Activated T-cell treated with anti-CD3 and anti-CD28 coated beads for 48 hours (primary cell): ENCODE measurements around the gene GRB2.

ENCODE experiments used
- DNase-seq: peaks from one replicate; pipeline ENCODE4 v3.0.0-alpha.2; 2020; ENCODE audit warnings: low read depth

GRB2 gene

DNA sequence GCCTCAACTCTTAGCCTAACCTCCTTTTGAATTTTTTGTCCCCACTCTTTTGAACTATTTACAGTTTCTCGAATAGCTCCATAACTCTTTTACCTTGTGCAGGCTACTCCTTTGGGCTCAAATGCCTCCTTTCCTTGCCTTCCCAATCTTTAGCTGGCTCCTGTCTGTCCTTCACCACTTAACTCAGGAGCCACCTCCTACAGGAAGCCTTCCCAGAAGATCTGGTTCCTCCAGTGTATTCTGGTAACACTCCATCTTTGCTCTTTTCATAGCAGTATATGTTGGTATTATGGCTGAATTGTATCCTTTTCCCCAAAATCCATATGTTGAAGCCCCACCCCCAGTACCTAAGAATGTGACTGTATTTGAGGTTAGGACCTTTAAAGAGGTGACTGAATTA, 9.0 kb upstream of the GRB2 start:
- DNase-seq: no peak

- peak; percentile 62 for DNase-seq
Observed at GRCh38 chr17:75412455-75413317, 7.2 kb upstream of the GRB2 start.

DNA sequence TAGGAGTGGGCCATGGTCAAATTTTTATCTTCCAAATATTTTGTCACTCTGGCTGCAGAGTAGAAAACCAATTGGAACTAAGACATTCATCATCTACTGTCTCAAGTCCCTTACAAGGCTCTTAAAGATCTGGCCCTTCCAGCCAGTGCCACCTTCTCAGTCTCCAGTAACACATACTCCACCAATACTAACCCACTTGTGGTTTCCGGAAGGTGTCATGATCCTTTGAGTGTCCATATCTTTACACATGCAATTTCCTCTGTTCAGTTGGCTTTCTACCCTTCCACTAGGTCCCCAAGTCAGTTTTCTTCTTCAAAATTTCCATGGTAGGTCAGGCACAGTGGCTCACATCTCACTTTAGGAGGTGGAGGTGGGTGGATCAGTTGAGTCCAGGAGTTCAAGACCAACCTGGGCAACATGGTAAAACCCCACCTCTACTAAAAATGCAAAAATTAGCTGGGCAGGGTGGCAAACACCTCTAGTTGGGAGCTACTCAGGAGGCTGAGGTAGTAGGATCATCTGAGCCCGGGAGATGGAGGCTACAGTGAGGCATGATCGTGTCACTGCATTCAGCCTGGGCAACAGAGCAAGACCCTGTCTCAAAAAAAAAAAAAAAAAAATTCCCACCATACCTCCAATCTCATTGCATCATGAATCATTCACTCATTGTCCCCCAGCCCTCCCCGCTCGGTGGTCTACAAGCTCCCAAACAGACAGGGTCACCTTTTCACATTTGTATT, 6.0 kb upstream of the GRB2 start:
- no peak for DNase-seq

- no peak for DNase-seq
Observed at GRCh38 chr17:75410141-75410540, 4.7 kb upstream of the GRB2 start.

DNA sequence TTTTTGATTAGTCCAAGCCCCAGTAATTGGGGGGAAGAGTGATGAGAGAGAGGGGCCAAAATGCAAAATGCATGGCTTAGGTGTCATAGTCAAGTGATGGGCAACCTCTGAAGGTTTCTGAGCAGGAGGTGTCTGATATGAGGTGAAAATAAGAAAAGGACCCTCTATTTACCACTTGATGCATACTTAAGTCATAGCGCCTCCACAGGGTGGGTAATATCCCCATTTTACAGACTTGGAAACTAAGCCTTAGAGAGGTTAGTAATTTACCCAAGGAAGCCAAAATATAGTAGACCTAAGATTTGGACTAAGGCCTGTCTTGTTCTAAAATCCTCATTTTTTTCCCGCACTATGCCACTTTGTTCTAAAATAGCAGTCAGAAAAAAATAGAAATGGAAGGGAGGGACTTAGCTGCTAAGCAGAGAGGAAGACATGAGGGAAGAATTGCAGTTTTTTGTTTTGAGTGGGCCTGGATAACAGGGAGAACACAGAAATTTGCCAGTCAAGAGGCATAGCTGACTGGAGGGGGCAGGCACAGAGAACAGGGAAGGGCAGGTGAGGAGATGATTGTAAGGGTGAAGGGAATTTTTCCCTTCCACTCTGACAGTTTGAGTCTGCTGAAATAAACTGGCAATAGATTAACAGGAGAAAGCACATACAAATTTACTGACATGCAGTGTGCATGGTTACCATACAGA, 2.3 kb upstream of the GRB2 start:
- no peak for DNase-seq

- no peak for DNase-seq
Observed at GRCh38 chr17:75406222-75406615, 741 bp upstream of the GRB2 start.

- peak; percentile 59 for DNase-seq
Observed at GRCh38 chr17:75404731-75405364, 630 bp downstream of the GRB2 start.

DNA sequence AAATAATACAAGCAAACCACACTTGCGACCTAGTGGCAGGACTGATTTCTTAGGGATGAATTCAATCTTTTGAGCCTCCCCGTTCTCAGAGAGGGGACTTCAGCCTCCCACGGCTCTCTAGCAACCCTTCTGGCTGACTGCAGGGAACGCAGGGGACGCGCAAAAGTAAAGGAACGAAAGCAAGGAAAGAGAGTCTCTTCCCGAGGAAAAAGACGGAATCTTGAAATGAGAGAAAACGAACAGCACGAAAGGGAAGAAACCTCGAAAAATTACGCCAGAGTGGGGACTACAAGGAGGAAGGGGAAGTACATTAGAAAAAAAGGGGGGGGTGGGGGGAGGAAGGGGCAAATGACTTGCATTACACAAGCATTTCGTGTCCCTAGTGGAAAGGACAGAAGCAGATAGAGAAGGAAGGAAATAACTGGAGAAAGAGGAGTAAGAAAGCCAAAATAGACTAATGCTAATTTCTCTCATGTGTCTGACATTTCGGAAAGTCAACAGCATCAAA, 1.2 kb downstream of the GRB2 start:
- peak; percentile 36 for DNase-seq

GRCh38 chr17:75403131-75403530, 2.3 kb downstream of the GRB2 start:
- DNase-seq: no peak

GRCh38 chr17:75402026-75402425, 3.5 kb downstream of the GRB2 start:
- no peak for DNase-seq

- DNase-seq: no peak
Observed at GRCh38 chr17:75400326-75400939, 5.0 kb downstream of the GRB2 start.

GRCh38 chr17:75398279-75398678, 7.2 kb downstream of the GRB2 start:
- no peak for DNase-seq

GRCh38 chr17:75397217-75397616, 8.3 kb downstream of the GRB2 start:
- DNase-seq: no peak

DNA sequence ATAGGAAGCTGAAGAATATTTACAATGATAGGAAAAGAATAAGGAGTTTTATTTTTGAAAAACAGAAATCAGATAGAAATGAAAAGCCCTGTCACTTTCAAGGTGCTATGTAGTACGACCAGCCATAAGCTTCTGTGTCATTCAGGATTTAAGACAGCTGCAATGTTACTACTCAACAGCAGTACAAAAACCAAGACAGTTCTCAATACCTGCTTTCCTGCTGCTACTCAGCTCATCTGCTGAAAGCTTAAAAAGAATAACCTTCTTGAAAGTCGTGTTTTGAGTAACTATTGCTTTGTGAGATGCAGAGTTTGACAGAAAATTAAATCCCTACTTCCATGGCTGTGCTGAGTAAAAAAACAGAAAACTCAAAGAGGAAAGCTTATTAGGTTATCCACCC, 8.7 kb downstream of the GRB2 start:
- DNase-seq: no peak

DNA sequence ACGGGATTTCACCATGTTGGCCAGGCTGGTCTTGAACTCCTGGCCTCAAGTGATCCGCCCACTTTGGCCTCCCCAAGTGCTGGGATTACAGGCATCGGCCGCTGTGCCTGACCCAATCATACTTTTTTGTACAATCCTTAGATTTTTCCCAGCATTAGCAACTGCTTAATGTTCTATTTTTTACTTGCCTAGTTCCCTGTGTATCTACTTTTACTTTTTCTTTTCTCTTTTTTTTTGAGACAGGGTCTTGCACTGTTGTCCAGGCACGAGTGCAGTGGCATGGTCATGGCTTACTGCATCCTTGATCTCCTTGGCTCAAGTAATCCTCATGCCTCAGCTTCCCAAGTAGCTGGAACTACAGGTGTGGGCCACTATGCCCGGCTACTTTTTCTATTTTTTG, 9.5 kb downstream of the GRB2 start:
- DNase-seq: no peak

- DNase-seq: no peak
Observed at GRCh38 chr17:75394332-75394918, 11.1 kb downstream of the GRB2 start.

DNA sequence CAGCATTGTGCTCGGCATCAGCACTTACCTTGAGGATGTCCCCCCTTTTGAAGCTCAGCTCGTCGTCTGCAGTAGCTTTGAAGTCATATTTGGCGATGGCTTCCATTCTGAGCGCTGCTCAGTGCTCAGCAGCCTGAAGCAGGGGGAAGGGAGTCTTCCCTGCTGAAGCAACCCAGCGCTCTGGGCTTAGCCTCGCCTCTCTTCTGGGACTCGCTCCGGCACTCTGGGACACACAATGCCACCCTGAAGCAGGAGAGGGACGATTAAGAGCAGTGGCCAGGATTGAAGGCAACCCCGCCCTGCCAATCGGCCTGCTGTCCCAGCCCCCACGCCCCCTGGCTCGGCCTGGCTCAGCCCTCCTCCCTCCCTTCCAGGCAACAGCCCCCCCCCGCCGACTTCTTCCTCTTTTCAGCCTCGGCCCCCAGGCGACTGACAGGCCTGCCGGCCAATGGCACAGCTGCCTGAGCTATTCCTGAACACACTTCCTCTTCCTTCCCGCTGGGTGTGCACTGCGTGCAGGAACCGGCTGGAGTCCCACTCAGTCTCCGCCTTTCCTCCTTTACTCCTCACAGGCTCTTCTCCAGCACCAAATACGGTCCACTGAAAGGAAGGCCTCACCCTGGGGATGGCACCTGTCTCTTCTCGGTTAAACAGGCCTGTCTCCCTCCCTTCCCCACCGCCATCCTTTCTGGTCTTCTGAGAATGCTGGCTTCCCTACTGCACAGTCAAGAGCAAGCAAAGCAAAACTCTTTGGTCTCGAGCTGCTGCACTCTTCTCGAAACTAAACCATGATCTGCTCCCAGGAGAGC, 11.8 kb downstream of the GRB2 start:
- DNase-seq: peak; percentile 77

GRCh38 chr17:75392559-75392958, 12.9 kb downstream of the GRB2 start:
- no peak for DNase-seq

GRCh38 chr17:75390982-75391381, 14.5 kb downstream of the GRB2 start:
- no peak for DNase-seq

DNA sequence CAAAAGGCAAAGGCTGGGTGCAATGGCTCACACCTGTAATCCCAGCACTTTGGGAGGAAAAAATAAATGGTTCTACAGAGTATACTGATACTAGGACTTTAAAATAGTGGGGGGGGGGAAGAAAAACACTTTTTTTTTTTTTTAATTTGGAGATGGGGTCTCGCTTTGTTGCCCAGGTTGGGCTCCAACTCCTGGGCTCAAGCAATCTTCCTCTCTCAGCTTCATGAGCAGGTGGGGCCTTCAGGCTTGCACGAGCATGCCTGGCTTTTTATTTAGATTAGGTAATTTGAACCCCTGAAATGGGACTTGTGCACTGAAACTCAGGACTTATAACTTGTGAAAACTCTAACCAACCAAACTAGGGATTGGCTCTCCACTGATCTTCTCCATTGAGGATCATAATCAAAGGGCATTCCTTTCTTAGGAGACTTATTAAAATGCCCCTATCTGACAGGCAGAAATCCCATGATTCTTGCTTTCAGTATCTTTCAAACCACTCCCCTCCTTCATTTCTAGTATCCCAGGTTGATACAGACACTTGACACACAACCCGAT, 16.9 kb downstream of the GRB2 start:
- no peak for DNase-seq
